ENCODE results near the gene TBL1X. TPM values are rescaled to one million over a fixed set of nuclear protein-coding genes. Genes with fewer than 3 reads are reported as not detected.

The TBL1X gene
- total RNA-seq, 1 experiment from 2014 or later: 14.6 TPM

GRCh38 chrX:9610771-9611392 is 146.0 kb downstream of the TBL1X start:
- Histone ChIP-seq H3K9me3 (ENCODE audit: control insufficient read depth, insufficient read depth, low read depth, low read length) (no peaks in the 10 kb centered on the region), H3K36me3 (ENCODE audit: control insufficient read depth, insufficient read depth, low read length) (no peaks in the 10 kb centered on the region), H3K27me3 (ENCODE audit: control insufficient read depth, insufficient read depth, low read length) (no peaks in the 10 kb centered on the region), H3K4me1 (ENCODE audit: control insufficient read depth, insufficient read depth, low read length) (no peaks in the 10 kb centered on the region), H3K4me3 (ENCODE audit: low read depth in 2 of 2, low read length in 2 of 2) (no peak overlapping the region), H3K27ac (ENCODE audit: low read length) (no peak overlapping the region)
- DNase-seq (ENCODE audit: low read depth, low spot score) (no peak), ATAC-seq (no peak)
- TF ChIP-seq TCF7L2 (IDR thresholded peaks at IDR 0.05; ENCODE audit: low read depth, low read length): no peak
- TF ChIP-seq SIN3A (IDR thresholded peaks at IDR 0.05; ENCODE audit: borderline replicate concordance, insufficient read depth, low read depth, low read length): no peak
- TF ChIP-seq, protein P1, sequence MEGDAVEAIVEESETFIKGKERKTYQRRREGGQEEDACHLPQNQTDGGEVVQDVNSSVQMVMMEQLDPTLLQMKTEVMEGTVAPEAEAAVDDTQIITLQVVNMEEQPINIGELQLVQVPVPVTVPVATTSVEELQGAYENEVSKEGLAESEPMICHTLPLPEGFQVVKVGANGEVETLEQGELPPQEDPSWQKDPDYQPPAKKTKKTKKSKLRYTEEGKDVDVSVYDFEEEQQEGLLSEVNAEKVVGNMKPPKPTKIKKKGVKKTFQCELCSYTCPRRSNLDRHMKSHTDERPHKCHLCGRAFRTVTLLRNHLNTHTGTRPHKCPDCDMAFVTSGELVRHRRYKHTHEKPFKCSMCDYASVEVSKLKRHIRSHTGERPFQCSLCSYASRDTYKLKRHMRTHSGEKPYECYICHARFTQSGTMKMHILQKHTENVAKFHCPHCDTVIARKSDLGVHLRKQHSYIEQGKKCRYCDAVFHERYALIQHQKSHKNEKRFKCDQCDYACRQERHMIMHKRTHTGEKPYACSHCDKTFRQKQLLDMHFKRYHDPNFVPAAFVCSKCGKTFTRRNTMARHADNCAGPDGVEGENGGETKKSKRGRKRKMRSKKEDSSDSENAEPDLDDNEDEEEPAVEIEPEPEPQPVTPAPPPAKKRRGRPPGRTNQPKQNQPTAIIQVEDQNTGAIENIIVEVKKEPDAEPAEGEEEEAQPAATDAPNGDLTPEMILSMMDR (IDR thresholded peaks at IDR 0.05): no peak
- TF ChIP-seq POLR2AphosphoS5 (IDR thresholded peaks at IDR 0.05; ENCODE audit: low read depth, low read length): no peak
- TF ChIP-seq REST (IDR thresholded peaks at IDR 0.05; ENCODE audit: insufficient read depth in 1 of 2, low read depth in 2 of 2, low read length in 1 of 2): no peak
- ChIA-PET CTCF (no interaction called here), POLR2A (no interaction called here)
- BruUV-seq (replicated peaks): no TSS peak
- intact Hi-C loops (cut with micrococcal nuclease; ENCODE audit: unreplicated experiment) (no loop called here), in situ Hi-C loops (cut with HindIII; ENCODE audit: low pct_unique_long_range_greater_than_20kb, low sequenced_read_pairs) (no loop called here)

- CTCF ChIA-PET: no interaction called here
- Histone ChIP-seq H3K4me3 (ENCODE audit: low read depth in 2 of 2, low read length in 2 of 2) (no peak overlapping the region), H3K9me3 (ENCODE audit: control insufficient read depth, insufficient read depth, low read depth, low read length) (no peaks in the 10 kb centered on the region), H3K36me3 (ENCODE audit: control insufficient read depth, insufficient read depth, low read length) (no peaks in the 10 kb centered on the region), H3K27me3 (ENCODE audit: control insufficient read depth, insufficient read depth, low read length) (no peaks in the 10 kb centered on the region), H3K27ac (ENCODE audit: low read length) (no peak overlapping the region), H3K4me1 (ENCODE audit: control insufficient read depth, insufficient read depth, low read length) (no peaks in the 10 kb centered on the region)
- BruUV-seq (replicated peaks): no TSS peak
- in situ Hi-C loops (cut with HindIII; ENCODE audit: low pct_unique_long_range_greater_than_20kb, low sequenced_read_pairs): no loop called here
- intact Hi-C loops (cut with micrococcal nuclease; ENCODE audit: unreplicated experiment): no loop called here
- DNase-seq (ENCODE audit: low read depth, low spot score): no peak
- POLR2A ChIA-PET: no interaction called here
- TF ChIP-seq POLR2AphosphoS5 (IDR thresholded peaks at IDR 0.05; ENCODE audit: low read depth, low read length) (no peak), TCF7L2 (IDR thresholded peaks at IDR 0.05; ENCODE audit: low read depth, low read length) (no peak), SIN3A (IDR thresholded peaks at IDR 0.05; ENCODE audit: borderline replicate concordance, insufficient read depth, low read depth, low read length) (no peak), REST (IDR thresholded peaks at IDR 0.05; ENCODE audit: insufficient read depth in 1 of 2, low read depth in 2 of 2, low read length in 1 of 2) (no peak)
- TF ChIP-seq, protein P1 (IDR thresholded peaks at IDR 0.05): no peak
- ATAC-seq: no peak
These were observed 146.7 kb downstream of the TBL1X start for GRCh38 chrX:9611436-9612145.
